Colonic mucosa (tissue), 4 donors: ENCODE data around the gene PRKCQ. TPM values are rescaled to one million over a fixed set of nuclear protein-coding genes. Genes with fewer than 3 reads are reported as not detected.

ENCODE experiments used
- DNase-seq: peaks from one replicate; pipeline ENCODE4 v3.0.0-alpha.2; 2020
- H3K27ac ChIP-seq: fragments of 200-600 bp; one replicate; pipeline ENCODE4 v1.8.0; 2021
- H3K27me3 ChIP-seq: fragments of 200-600 bp; one replicate; pipeline ENCODE4 v1.8.0; 2021
- H3K36me3 ChIP-seq: fragments of 200-600 bp; one replicate; pipeline ENCODE4 v1.8.0; 2021
- H3K4me1 ChIP-seq: fragments of 200-600 bp; one replicate; pipeline ENCODE4 v1.8.0; 2021; ENCODE audit warnings: mild to moderate bottlenecking
- H3K4me3 ChIP-seq: fragments of 200-600 bp; one replicate; pipeline ENCODE4 v1.8.0; 2021
- H3K9ac ChIP-seq, 2 donors: one replicate each; pipeline ENCODE4 v1.7.0; 2013; ENCODE audit warnings: control low read depth in 2 of 2, low read depth in 2 of 2, low read length in 2 of 2
- H3K9me3 ChIP-seq: fragments of 200-600 bp; one replicate; pipeline ENCODE4 v1.8.0; 2021
- intact Hi-C: fragments of 100-400 bp; cut with DNase I; formaldehyde crosslinking; loops from one replicate; pipeline ENCODE4 v1.14.1; 2022
- total RNA-seq, 2 donors: library from RNA; stranded (reverse); fragmentation: NEBNext Ultra II Directional in 1 of 2; extraction: Animal tissue kit (Norgen Biotek cat#: 25700) in 1 of 2; gene quantifications; one replicate each; pipeline ENCODE4 v1.2.1, GENCODE V29; 2021
- TF ChIP-seq, protein P1 (sequence below): fragments of 200-600 bp; IDR thresholded peaks from one replicate; pipeline ENCODE4 v1.8.0; 2022; ENCODE audit warnings: antibody characterized with exemption, mild to moderate bottlenecking
- donor health status: healthy.
- donor health status: DM: no; HTN: no; CAD: no.
- donor health status: DM: no; HTN: no; CAD: no.

PRKCQ gene
- total RNA-seq, 2 donors from 2014 or later, result 0.93 to 0.94 TPM

DNA sequence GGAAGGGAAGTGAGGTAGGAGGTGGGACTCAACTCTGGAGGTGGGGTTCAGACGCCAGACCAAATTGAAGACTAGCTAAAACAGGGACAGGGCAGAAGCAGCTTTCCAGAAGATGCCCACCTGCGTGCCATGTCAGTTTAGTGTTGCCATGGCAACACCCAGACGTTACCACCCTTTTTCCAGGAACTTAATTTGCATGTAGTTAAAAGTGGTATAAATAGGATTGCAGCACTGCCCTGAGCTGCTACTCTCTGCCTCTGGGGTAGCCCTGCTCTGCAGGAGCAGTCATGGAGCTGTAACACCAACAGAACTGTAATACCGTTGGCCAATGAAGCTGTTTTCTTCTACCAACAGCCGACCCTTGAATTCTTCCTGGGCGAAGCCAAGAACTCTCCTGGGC lies 93.8 kb downstream of the PRKCQ start:
- H3K27ac ChIP-seq, result no peak overlapping the region
- no peak overlapping the region for H3K4me3 ChIP-seq
- no peak overlapping the region for H3K9ac ChIP-seq
- DNase-seq, result no peak
- no peaks in the 10 kb centered on the region for H3K4me1 ChIP-seq
- TF ChIP-seq, protein P1, sequence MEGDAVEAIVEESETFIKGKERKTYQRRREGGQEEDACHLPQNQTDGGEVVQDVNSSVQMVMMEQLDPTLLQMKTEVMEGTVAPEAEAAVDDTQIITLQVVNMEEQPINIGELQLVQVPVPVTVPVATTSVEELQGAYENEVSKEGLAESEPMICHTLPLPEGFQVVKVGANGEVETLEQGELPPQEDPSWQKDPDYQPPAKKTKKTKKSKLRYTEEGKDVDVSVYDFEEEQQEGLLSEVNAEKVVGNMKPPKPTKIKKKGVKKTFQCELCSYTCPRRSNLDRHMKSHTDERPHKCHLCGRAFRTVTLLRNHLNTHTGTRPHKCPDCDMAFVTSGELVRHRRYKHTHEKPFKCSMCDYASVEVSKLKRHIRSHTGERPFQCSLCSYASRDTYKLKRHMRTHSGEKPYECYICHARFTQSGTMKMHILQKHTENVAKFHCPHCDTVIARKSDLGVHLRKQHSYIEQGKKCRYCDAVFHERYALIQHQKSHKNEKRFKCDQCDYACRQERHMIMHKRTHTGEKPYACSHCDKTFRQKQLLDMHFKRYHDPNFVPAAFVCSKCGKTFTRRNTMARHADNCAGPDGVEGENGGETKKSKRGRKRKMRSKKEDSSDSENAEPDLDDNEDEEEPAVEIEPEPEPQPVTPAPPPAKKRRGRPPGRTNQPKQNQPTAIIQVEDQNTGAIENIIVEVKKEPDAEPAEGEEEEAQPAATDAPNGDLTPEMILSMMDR, result no peak
- no peaks in the 10 kb centered on the region for H3K9me3 ChIP-seq
- H3K27me3 ChIP-seq, result no peaks in the 10 kb centered on the region
- no peaks in the 10 kb centered on the region for H3K36me3 ChIP-seq
- intact Hi-C loops, result no loop called here

DNA sequence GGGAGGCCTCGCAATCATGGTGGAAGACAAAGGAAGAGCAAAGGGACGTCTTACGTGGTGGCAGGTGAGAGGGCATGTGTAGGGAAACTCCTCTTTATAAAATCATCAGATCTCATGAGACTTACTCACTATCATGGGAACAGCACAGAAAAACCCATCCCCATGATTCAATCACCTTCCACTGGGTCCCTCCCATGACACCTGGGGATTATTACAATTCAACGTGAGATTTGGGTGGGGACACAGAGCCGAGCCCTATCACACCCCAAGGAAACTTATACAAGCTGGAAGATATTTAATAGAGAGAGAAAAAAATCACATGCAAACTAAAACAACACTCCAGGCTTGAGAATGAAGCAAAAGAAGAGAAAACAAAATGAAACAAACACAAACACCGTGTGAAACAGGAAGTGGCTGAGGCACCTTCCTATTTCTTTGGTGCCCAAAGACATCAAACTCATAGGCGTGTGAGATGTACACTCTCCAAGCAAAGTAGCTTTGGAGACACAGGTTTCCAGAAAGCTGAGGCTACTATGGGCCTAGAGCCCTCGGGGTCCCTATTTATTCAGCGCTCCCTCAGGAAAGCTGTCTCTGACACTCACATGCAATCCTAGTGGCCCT lies 97.2 kb downstream of the PRKCQ start:
- TF ChIP-seq, protein P1, result no peak
- DNase-seq, result no peak
- Histone ChIP-seq H3K9me3 (no peaks in the 10 kb centered on the region), H3K27ac (no peak overlapping the region), H3K4me3 (no peak overlapping the region), H3K9ac (no peak overlapping the region), H3K36me3 (no peaks in the 10 kb centered on the region), H3K4me1 (no peaks in the 10 kb centered on the region), H3K27me3 (no peaks in the 10 kb centered on the region)
- intact Hi-C loops, result no loop called here

DNA sequence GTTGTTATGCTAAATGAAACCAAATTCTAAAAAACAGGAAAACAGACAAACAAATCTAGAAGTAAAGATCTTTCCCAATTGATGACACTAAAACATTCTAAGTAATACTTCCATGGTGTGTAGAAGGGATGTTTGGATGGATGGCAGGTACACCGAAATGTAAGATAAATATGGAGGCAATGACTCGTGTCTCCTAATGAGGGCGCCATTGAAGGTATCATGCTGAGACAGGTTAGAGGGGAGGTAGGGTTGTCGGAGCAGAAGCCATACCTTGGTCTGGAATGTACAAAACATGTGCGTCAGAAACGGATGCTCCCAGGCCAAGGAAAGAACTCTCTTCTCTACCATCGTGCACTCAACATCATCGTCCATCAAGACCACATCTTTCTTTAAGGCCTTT lies 101.4 kb downstream of the PRKCQ start:
- TF ChIP-seq, protein P1, result no peak
- intact Hi-C loops, result no loop called here
- Histone ChIP-seq H3K27ac (no peak overlapping the region), H3K9me3 (no peaks in the 10 kb centered on the region), H3K27me3 (no peaks in the 10 kb centered on the region), H3K4me3 (no peak overlapping the region), H3K9ac (no peak overlapping the region), H3K36me3 (no peaks in the 10 kb centered on the region), H3K4me1 (no peaks in the 10 kb centered on the region)
- DNase-seq, result no peak

DNA sequence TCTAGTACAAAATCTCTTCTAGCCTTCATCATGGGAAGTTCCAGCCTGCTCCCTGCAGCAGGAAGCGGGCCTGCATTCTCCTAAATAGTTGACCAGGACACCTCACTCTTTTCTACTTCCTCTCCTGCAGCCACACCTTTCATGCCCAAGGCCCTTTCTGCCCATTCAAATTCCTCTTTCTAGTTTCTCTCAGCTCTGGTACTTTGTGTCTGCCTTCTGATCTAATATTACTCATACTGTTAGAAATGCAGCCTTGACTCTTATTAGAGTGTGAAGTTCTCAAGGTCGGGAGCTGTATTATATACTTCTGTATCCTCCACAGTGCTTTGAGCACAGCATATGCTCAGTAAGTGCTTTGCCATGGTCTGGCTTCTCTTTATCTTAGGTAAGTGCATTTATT lies 103.1 kb downstream of the PRKCQ start:
- Histone ChIP-seq H3K36me3 (no peaks in the 10 kb centered on the region), H3K9me3 (no peaks in the 10 kb centered on the region), H3K4me1 (no peaks in the 10 kb centered on the region), H3K27ac (no peak overlapping the region), H3K9ac (no peak overlapping the region), H3K4me3 (no peak overlapping the region), H3K27me3 (no peaks in the 10 kb centered on the region)
- intact Hi-C loops, result no loop called here
- DNase-seq, result no peak
- TF ChIP-seq, protein P1, result no peak

DNA sequence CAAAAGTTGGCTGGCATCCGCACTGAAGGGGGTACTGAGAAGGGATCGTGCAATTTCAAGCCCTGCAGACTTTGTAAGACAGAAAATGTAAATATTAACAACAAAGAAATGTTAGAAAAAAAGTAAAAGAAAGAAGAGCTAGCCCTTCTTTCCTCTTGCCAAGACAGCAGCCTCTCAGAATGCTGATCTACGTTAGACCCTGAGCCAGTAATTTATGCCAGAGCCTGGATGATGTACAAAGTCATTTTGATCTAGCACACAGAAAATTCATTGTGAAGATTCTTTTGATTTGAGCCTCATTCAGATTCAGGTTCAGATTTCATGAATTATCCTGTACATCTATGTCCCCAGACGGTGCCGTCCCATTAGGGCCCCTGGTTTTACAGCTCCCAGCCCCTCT lies 105.2 kb downstream of the PRKCQ start:
- no peak overlapping the region for H3K9ac ChIP-seq
- no peak overlapping the region for H3K4me3 ChIP-seq
- intact Hi-C loops, result no loop called here
- no peaks in the 10 kb centered on the region for H3K27me3 ChIP-seq
- no peaks in the 10 kb centered on the region for H3K9me3 ChIP-seq
- DNase-seq, result no peak
- H3K36me3 ChIP-seq, result no peaks in the 10 kb centered on the region
- no peak overlapping the region for H3K27ac ChIP-seq
- H3K4me1 ChIP-seq, result no peaks in the 10 kb centered on the region
- TF ChIP-seq, protein P1, result no peak
